HepG2 (cell line): ENCODE results near the gene GABRB1. TPM values are rescaled to one million over a fixed set of nuclear protein-coding genes. Genes with fewer than 3 reads are reported as not detected.

Experiments used
- ATAC-seq: fragments of 200-7000 bp; cut with Tn5 transposase; 3 replicates; pipeline ENCODE4 v1.9.1; 2020; ENCODE audit warnings: mild to moderate bottlenecking, moderate library complexity
- BruUV-seq: library from RNA; stranded (reverse); fragments of 400-500 nt; replicated peaks from 2 replicates; lab custom pipeline; 2021; lab: Mats Ljungman, UMichigan
- CTCF ChIA-PET: fragments of 300-600 bp; formaldehyde crosslinking; extraction: SDS; loops from one replicate; lab custom pipeline; 2021; ENCODE audit warnings: low total read pairs, inconsistent platforms, low intra/inter-chr PET ratio; lab: Yijun Ruan, JAX
- POLR2A ChIA-PET: fragments of 350-600 bp; sonication (Branson Sonifier 250); formaldehyde crosslinking; loops from one replicate; lab custom pipeline; 2020; ENCODE audit warnings: antibody characterized with exemption, inconsistent platforms; lab: Yijun Ruan, JAX
- DNase-seq: peaks from one replicate; pipeline ENCODE4 v3.0.0-alpha.2; 2015; ENCODE audit warnings: low spot score
- FAIRE-seq: peaks from 3 replicates; lab custom pipeline; 2011; peaks lifted over from hg19 to GRCh38; lab: Jason Lieb, UNC
- H2AFZ ChIP-seq: one replicate; pipeline ENCODE4 v1.6.1; 2011; ENCODE audit warnings: low read length, inconsistent platforms
- H3K27ac ChIP-seq: fragments of 300-600 bp; 3 replicates; pipeline ENCODE4 v1.8.0; 2011; ENCODE audit warnings: mixed run types, mild to moderate bottlenecking, mixed read lengths, low read length, inconsistent platforms; ENCODE audit not compliant: insufficient read depth; ENCODE audit errors: extremely low read length
- H3K27me3 ChIP-seq, 2 experiments: fragments of 200-600 bp in 1 of 2; 2 replicates in 1 of 2; 3 replicates in 1 of 2; pipeline versions ENCODE4 v1.6.0 to v1.8.0; 2011; ENCODE audit warnings: low read length in 2 of 2, mild to moderate bottlenecking in 2 of 2, moderate library complexity in 2 of 2, inconsistent platforms in 1 of 2; ENCODE audit not compliant: insufficient read depth in 2 of 2, control insufficient read depth in 1 of 2
- H3K36me3 ChIP-seq, 2 experiments: fragments of 200-600 bp in 1 of 2; replicated peaks in 1 of 2; 2 replicates in 1 of 2; 3 replicates in 1 of 2; pipeline versions ENCODE4 v1.5.1 to v1.8.0; 2011; ENCODE audit warnings: low read length in 2 of 2, inconsistent platforms in 1 of 2; ENCODE audit not compliant: insufficient read depth in 2 of 2, control insufficient read depth in 1 of 2
- H3K4me1 ChIP-seq: 2 replicates; pipeline ENCODE4 v1.5.1; 2012; ENCODE audit warnings: low read length, inconsistent platforms; ENCODE audit not compliant: insufficient read depth
- H3K4me2 ChIP-seq: 2 replicates; pipeline ENCODE4 v1.6.0; 2011; ENCODE audit warnings: low read depth, low read length, inconsistent platforms
- H3K4me3 ChIP-seq, 3 experiments: fragments of 200-600 bp in 1 of 3; sonication (generic), shearing (Covaris generic) in 1 of 3; replicated peaks in 1 of 3; 2 replicates each; pipeline ENCODE4 v1.5.1; 2011 to 2016; ENCODE audit warnings: low read length in 3 of 3, inconsistent platforms in 2 of 3, low read depth in 2 of 3, mild to moderate bottlenecking in 2 of 3, control low read depth in 1 of 3, mixed read lengths in 1 of 3; ENCODE audit not compliant: insufficient read depth in 1 of 3
- H3K79me2 ChIP-seq: one replicate; pipeline ENCODE4 v1.6.1; 2011; ENCODE audit warnings: low read length, inconsistent platforms; ENCODE audit not compliant: insufficient read depth
- H3K9ac ChIP-seq: 2 replicates; pipeline ENCODE4 v1.6.0; 2011; ENCODE audit warnings: mild to moderate bottlenecking, low read depth, low read length, inconsistent platforms; ENCODE audit not compliant: insufficient read depth
- H3K9me3 ChIP-seq: 2 replicates; pipeline ENCODE4 v1.5.1; 2012; ENCODE audit warnings: mild to moderate bottlenecking, low read length
- H4K20me1 ChIP-seq: 2 replicates; pipeline ENCODE4 v1.6.0; 2011; ENCODE audit warnings: inconsistent platforms, mild to moderate bottlenecking, low read length, moderate library complexity; ENCODE audit not compliant: insufficient read depth
- BRCA1 ChIP-seq: sonication (generic); formaldehyde crosslinking; IDR thresholded peaks from 2 replicates; pipeline ENCODE4 v1.4.0; 2020; ENCODE audit warnings: missing genetic modification reagents
- ISL2 ChIP-seq: sonication (generic); formaldehyde crosslinking; IDR thresholded peaks from 2 replicates; pipeline ENCODE4 v1.5.0; 2020; ENCODE audit warnings: missing genetic modification reagents
- NR2F6 ChIP-seq, 2 experiments: IDR thresholded peaks; 2 replicates each; pipeline ENCODE4 v1.6.1; 2016; ENCODE audit warnings: antibody characterized with exemption in 1 of 2, mild to moderate bottlenecking in 1 of 2
- POLR2A ChIP-seq, 2 experiments: IDR thresholded peaks; 2 replicates each; pipeline ENCODE4 v1.6.1; 2011; ENCODE audit warnings: low read depth in 2 of 2, low read length in 2 of 2, mild to moderate bottlenecking in 1 of 2, moderate library complexity in 1 of 2; ENCODE audit not compliant: insufficient read depth in 1 of 2
- RFX1 ChIP-seq: fragments of 450-650 bp; IDR thresholded peaks from 2 replicates; pipeline ENCODE4 v1.6.1; 2017
- RXRB ChIP-seq: IDR thresholded peaks from 2 replicates; pipeline ENCODE4 v1.6.1; 2016; ENCODE audit warnings: borderline replicate concordance, missing genetic modification reagents, missing compliant biosample characterization
- SNRNP70 ChIP-seq: fragments of 200-400 bp; formaldehyde crosslinking; IDR thresholded peaks from 2 replicates; pipeline ENCODE4 v1.6.1; 2017; ENCODE audit warnings: mild to moderate bottlenecking, low read depth, low read length, moderate library complexity
- TRIM24 ChIP-seq: sonication (generic); formaldehyde crosslinking; IDR thresholded peaks from 2 replicates; pipeline ENCODE4 v1.8.0; 2022; ENCODE audit warnings: mild to moderate bottlenecking, missing genetic modification reagents
- TSC22D2 ChIP-seq: sonication (generic); formaldehyde crosslinking; IDR thresholded peaks from 2 replicates; pipeline ENCODE4 v1.5.1; 2020; ENCODE audit warnings: missing genetic modification reagents, mild to moderate bottlenecking, borderline replicate concordance
- ZFP41 ChIP-seq: sonication (generic); formaldehyde crosslinking; IDR thresholded peaks from 2 replicates; pipeline ENCODE4 v1.4.0; 2020; ENCODE audit warnings: mild to moderate bottlenecking, missing genetic modification reagents, borderline replicate concordance
- ZFX ChIP-seq: sonication (generic); formaldehyde crosslinking; IDR thresholded peaks from 2 replicates; pipeline ENCODE4 v1.4.0; 2020; ENCODE audit warnings: mild to moderate bottlenecking, low read depth, missing genetic modification reagents, moderate library complexity
- ZNF234 ChIP-seq: sonication (generic); formaldehyde crosslinking; conservative IDR thresholded peaks from 2 replicates; pipeline ENCODE4 v1.5.1; 2020; ENCODE audit warnings: mild to moderate bottlenecking, missing genetic modification reagents
- ZNF639 ChIP-seq: conservative IDR thresholded peaks from 2 replicates; pipeline ENCODE4 v1.6.1; 2018; ENCODE audit warnings: missing genetic modification reagents
- ZNF674 ChIP-seq: sonication (generic); formaldehyde crosslinking; IDR thresholded peaks from 2 replicates; pipeline ENCODE4 v1.5.0; 2020; ENCODE audit warnings: low read depth, mild to moderate bottlenecking, missing genetic modification reagents
- ZNF749 ChIP-seq: sonication (generic); formaldehyde crosslinking; IDR thresholded peaks from 2 replicates; pipeline ENCODE4 v1.8.0; 2022; ENCODE audit warnings: mild to moderate bottlenecking, missing genetic modification reagents, moderate library complexity, borderline replicate concordance
- WGBS: methylation state at CpG from one replicate; pipeline ENCODE4 v1.1.6; 2017; ENCODE audit warnings: low lambda C conversion rate; 5-methylcytosine and 5-hydroxymethylcytosine counted together
- in situ Hi-C: cut with HindIII; loops from 2 replicates; pipeline ENCODE4 v1.10.0; 2017; ENCODE audit warnings: low pct_unique_long_range_greater_than_20kb; ENCODE audit not compliant: extremely low pct_ligation_motif_present
- intact Hi-C: fragments of 100-400 bp; cut with micrococcal nuclease; formaldehyde crosslinking; loops from one replicate; pipeline ENCODE4 v1.10.0; 2022; ENCODE audit not compliant: unreplicated experiment
- polyA plus RNA-seq, 8 experiments: library from polyadenylated mRNA; depleted of rRNA in 3 of 8; stranded (reverse) in 7 of 8; unstranded in 1 of 8; fragments of >200 nt; fragmentation: Illumina TruSeq in 4 of 8; extraction: Trizol in 4 of 8; gene quantifications; 2 replicates each; pipeline versions ENCODE4 v1.2.1 to v1.2.3, GENCODE V29; 2011 to 2016; ENCODE audit warnings: low read depth in 4 of 8, missing spikeins in 1 of 8, mixed read lengths in 1 of 8; ENCODE audit not compliant: insufficient read depth in 1 of 8
- total RNA-seq, 5 experiments: library from RNA; depleted of rRNA; stranded (reverse); fragments of >200 nt; fragmentation: Illumina TruSeq; extraction: Trizol; gene quantifications; 2 replicates each; pipeline ENCODE4 v1.2.3, GENCODE V29; 2016; ENCODE audit warnings: low read depth in 1 of 5

GABRB1 gene
- total and polyA plus RNA-seq, 2 of the 13 experiments (the other 11 are each of a cell fraction or from before 2014, with no cell fraction given) = not detected

DNA sequence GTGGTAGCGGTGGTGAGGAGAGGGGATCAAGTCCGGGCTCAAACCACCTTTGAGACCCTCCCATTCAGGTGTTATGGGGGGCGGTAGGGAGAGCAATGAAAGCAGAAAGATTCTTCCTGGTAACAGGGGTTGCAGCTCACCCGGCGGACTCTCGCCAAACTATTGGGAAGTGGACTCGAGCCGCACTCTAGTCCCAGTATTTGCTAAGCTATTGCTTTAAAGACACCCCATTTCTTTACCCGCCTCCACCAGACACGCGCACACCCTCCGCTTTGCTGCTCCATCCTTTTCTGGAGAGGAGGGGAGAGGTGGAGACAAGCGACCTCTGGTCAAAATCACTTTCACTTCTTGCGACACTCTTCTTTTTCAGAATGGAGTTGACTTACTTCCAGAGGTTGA is 37.4 kb upstream of the GABRB1 start:
- 6% methylated on average over 10 of the region's 14 CpGs for WGBS
- Histone ChIP-seq H3K9me3 (no peaks in the 10 kb centered on the region), H4K20me1 (no peaks in the 10 kb centered on the region), H3K4me1 (no peaks in the 10 kb centered on the region), H3K27me3 (peaks cover 2 to 21% of the 10 kb centered on the region in 2 experiments; a peak in 3 of 5 replicates), H3K36me3 (no peaks in the 10 kb centered on the region), H3K4me2 (peak overlapping the region; percentile 12; the same call in 1 of the 2 replicates), H3K4me3 (no peak overlapping the region), H2AFZ (no peak overlapping the region), H3K79me2 (no peaks in the 10 kb centered on the region), H3K9ac (no peak overlapping the region), H3K27ac (no peak overlapping the region)
- FAIRE-seq (no peak), ATAC-seq (no peak), DNase-seq (no peak)
- TF ChIP-seq ZNF749 (CRISPR knock-in tag) (no peak), ZFP41 (CRISPR knock-in tag) (no peak), NR2F6 (IDR thresholded peaks at IDR 0.05) (no peak), NR2F6 (CRISPR knock-in tag; IDR thresholded peaks at IDR 0.05) (no peak), BRCA1 (CRISPR knock-in tag) (no peak), TRIM24 (CRISPR knock-in tag) (no peak), TSC22D2 (CRISPR knock-in tag) (no peak), POLR2A (IDR thresholded peaks at IDR 0.05; ENCODE audit: insufficient read depth in 1 of 2, low read depth in 2 of 2, low read length in 2 of 2) (no peak), ZNF674 (CRISPR knock-in tag) (no peak), SNRNP70 (no peak)
- in situ Hi-C loops (no loop called here), intact Hi-C loops (no loop called here)
- no TSS peak for BruUV-seq
- ChIA-PET POLR2A (no interaction called here), CTCF (no interaction called here)

GRCh38 chr4:46999566-46999965 is 31.8 kb upstream of the GABRB1 start:
- CTCF ChIA-PET = no interaction called here
- POLR2A ChIA-PET = no interaction called here
- FAIRE-seq (no peak), DNase-seq (no peak), ATAC-seq (no peak)
- intact Hi-C loops (no loop called here), in situ Hi-C loops (no loop called here)
- no peaks in the 10 kb centered on the region for H3K27me3 ChIP-seq
- H2AFZ ChIP-seq = no peak overlapping the region
- no peak for TF ChIP-seq ZNF639 (CRISPR knock-in tag)
- TF ChIP-seq ISL2 = no peak
- no peak for TF ChIP-seq ZNF234
- no peak for TF ChIP-seq RFX1
- no peak for TF ChIP-seq RXRB
- no peak for TF ChIP-seq ZFX (CRISPR knock-in tag)
- H3K9me3 ChIP-seq = no peaks in the 10 kb centered on the region
- H3K79me2 ChIP-seq = no peaks in the 10 kb centered on the region
- no peaks in the 10 kb centered on the region for H3K4me1 ChIP-seq
- no peak overlapping the region for H3K4me3 ChIP-seq
- BruUV-seq = no TSS peak
- no peak overlapping the region for H3K9ac ChIP-seq
- H4K20me1 ChIP-seq = no peaks in the 10 kb centered on the region
- H3K27ac ChIP-seq = no peak overlapping the region
- no peaks in the 10 kb centered on the region for H3K36me3 ChIP-seq
- H3K4me2 ChIP-seq = no peak overlapping the region
